Ovary (tissue), 9 donors: ENCODE data around the gene COPS4. TPM values are rescaled to one million over a fixed set of nuclear protein-coding genes. Genes with fewer than 3 reads are reported as not detected.

Source experiments
- DNase-seq, 5 donors: peaks; one replicate each; pipeline ENCODE4 v3.0.0-alpha.2; 2019 to 2020
- H3K27ac ChIP-seq, 2 donors: fragments of 200-600 bp; one replicate each; pipeline versions ENCODE4 v1.5.1 to v1.8.0; 2019 to 2022
- H3K27me3 ChIP-seq: fragments of 200-600 bp; one replicate; pipeline ENCODE4 v1.8.0; 2022
- H3K36me3 ChIP-seq: fragments of 200-600 bp; sonication (generic); one replicate; pipeline ENCODE4 v1.5.1; 2019
- H3K4me1 ChIP-seq: one replicate; pipeline ENCODE4 v1.8.1; 2013; ENCODE audit warnings: mild to moderate bottlenecking, moderate library complexity; ENCODE audit not compliant: insufficient read depth
- H3K4me3 ChIP-seq: fragments of 200-600 bp; sonication (generic); one replicate; pipeline ENCODE4 v1.5.1; 2017
- H3K9me3 ChIP-seq, 2 donors: fragments of 200-600 bp in 1 of 2; sonication (generic) in 1 of 2; one replicate each; pipeline versions ENCODE4 v1.5.1 to v1.8.1; 2013 to 2019; ENCODE audit warnings: mild to moderate bottlenecking in 1 of 2, moderate library complexity in 1 of 2
- EP300 ChIP-seq: sonication (generic); formaldehyde crosslinking; IDR thresholded peaks from one replicate; pipeline ENCODE4 v1.6.1; 2017; ENCODE audit warnings: antibody characterized with exemption
- POLR2A ChIP-seq: fragments of 450-650 bp; IDR thresholded peaks from one replicate; pipeline ENCODE4 v1.6.1; 2017; ENCODE audit warnings: antibody characterized with exemption, mild to moderate bottlenecking, moderate library complexity
- WGBS, 3 donors: extraction: QIAGEN DNeasy Blood & Tissue Kit in 1 of 3; methylation state at CpG; one replicate each; pipeline versions ENCODE4 v1.1.5 to v1.1.7; 2013 to 2017; 5-methylcytosine and 5-hydroxymethylcytosine counted together
- intact Hi-C, 4 donors: fragments of 100-400 bp; cut with DNase I; formaldehyde crosslinking; loops; one replicate each; pipeline versions ENCODE4 v1.11.0 to v1.15.1; 2022 to 2023
- polyA plus RNA-seq, 2 donors: library from polyadenylated mRNA; stranded (reverse); fragments of 200-250 nt in 1 of 2; fragments of 350-450 nt in 1 of 2; fragmentation: Illumina TruSeq in 1 of 2; extraction: RNeasy Lipid Tissue Mini Kit (QIAGEN cat#74804) in 1 of 2; gene quantifications; one replicate each; pipeline ENCODE4 v1.2.3, GENCODE V29; 2013 to 2014
- total RNA-seq, 7 donors: library from RNA; depleted of rRNA in 2 of 7; stranded (reverse); fragments of >200 nt in 2 of 7; fragmentation: NEBNext Ultra II Directional in 3 of 7; extraction: Animal tissue kit (Norgen Biotek cat#: 25700) in 3 of 7; gene quantifications; one replicate each; pipeline versions ENCODE4 v1.1.0 to v1.2.4, GENCODE V29; 2016 to 2023
- TF ChIP-seq, protein P1 (sequence below), 3 donors: fragments of 450-650 bp in 2 of 3; fragments of 200-600 bp in 1 of 3; IDR thresholded peaks; one replicate each; pipeline versions ENCODE4 v1.5.1 to v1.8.0; 2016 to 2022; ENCODE audit warnings: antibody characterized with exemption in 3 of 3, mild to moderate bottlenecking in 1 of 3
- donor health status: DM: no; HTN: no; CAD: no; lungs with moderate emphysema.
- donor health status: DM: no; HTN: no; CAD: no.
- donor health status: Bipolar disorder and iron deficiency.
- donor health status: DM: yes; HTN: yes; CAD: no.
- donor health status: DM: no; HTN: no; CAD: no.
- donor health status: DM: yes; HTN: yes; CAD: no.

The COPS4 gene
- total and polyA plus RNA-seq, 9 donors, result 30.7 to 45.3 (median 34.1) TPM

DNA sequence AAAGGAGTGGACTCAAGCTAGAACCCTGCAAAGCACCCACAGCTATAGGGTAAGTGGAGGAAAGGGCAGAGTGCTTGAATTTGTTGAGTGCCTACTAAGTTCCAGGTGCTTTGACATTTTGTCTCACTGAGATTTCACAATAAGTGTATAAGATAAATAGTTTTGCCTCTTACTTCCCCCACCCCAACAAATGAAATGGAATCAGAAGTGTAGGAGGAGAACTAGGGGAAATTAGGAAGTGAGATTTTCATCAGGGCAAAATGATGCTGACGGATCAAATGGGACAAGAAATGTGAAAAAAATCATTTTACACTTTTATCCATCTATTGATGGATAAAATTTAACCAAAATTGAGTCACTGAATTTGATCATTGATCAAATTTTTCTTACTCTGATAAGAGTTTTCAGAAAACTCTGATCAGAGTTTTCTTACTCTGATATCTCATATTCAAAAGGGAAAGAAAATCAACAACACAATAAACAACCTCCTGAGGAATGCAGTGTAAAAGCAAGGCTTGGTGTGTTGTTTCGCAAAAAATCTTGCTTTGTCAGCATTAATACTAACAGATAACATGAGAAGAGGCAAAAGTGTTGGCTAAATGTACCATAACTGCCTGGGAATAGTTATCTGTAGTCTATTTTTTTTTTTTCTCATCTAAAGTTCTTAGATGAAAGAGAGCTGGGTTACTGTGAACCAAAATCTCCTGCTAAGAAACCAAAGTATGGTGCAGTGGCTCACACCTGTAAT is 54.6 kb downstream of the COPS4 start:
- 59 to 74% (median 65%) methylated on average over 2 of the region's 2 CpGs for WGBS, 3 donors

DNA sequence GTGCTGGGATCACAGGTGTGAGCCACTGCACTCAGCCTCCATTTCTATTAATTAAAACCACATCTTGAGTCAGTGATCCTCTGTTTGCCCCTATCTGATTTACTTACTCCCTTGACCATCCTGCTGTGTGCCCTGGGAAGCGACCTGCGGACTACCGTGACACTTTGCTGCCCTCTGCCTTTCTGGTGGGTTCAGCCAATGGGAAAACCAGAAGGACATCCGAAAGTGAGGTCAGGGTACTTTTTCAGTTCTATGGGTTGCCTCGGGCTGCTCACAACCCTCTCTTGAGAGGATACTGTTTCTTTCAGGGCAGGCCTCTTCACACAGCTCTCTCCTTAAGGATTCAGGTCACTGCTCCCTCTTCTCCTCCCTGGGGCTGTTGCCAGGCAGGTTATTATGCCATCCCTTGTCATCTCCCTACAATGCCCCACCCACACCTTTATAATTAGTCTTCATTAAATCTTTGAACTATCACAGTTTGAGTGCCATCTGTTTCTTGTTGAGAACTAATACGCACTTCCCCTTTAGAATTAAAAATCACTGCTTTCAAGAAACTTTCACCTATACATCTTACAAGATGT is 58.2 kb downstream of the COPS4 start:
- WGBS, 3 donors, result 68 to 71% (median 69%) methylated on average over 6 of the region's 6 CpGs
- Histone ChIP-seq H3K9me3 (no peaks in the 10 kb centered on the region), H3K27me3 (no peaks in the 10 kb centered on the region), H3K4me3 (no peak overlapping the region), H3K36me3 (no peaks in the 10 kb centered on the region), H3K4me1 (no peaks in the 10 kb centered on the region), H3K27ac (no peak overlapping the region)
- DNase-seq, result no peak
- intact Hi-C loops, result no loop called here
- TF ChIP-seq POLR2A, result no peak
- TF ChIP-seq, protein P1, sequence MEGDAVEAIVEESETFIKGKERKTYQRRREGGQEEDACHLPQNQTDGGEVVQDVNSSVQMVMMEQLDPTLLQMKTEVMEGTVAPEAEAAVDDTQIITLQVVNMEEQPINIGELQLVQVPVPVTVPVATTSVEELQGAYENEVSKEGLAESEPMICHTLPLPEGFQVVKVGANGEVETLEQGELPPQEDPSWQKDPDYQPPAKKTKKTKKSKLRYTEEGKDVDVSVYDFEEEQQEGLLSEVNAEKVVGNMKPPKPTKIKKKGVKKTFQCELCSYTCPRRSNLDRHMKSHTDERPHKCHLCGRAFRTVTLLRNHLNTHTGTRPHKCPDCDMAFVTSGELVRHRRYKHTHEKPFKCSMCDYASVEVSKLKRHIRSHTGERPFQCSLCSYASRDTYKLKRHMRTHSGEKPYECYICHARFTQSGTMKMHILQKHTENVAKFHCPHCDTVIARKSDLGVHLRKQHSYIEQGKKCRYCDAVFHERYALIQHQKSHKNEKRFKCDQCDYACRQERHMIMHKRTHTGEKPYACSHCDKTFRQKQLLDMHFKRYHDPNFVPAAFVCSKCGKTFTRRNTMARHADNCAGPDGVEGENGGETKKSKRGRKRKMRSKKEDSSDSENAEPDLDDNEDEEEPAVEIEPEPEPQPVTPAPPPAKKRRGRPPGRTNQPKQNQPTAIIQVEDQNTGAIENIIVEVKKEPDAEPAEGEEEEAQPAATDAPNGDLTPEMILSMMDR (IDR thresholded peaks at IDR 0.05), result no peak
- no peak for TF ChIP-seq EP300

More for the DNA sequence above, 54.6 kb downstream of the COPS4 start:
- DNase-seq, result no peak
- intact Hi-C loops, result loop anchor here in 1 of 4 donors (10.0 kb wide), 1 partner anchor 185 kb away; no protein-coding TSS in a partner anchor
- Histone ChIP-seq H3K9me3 (no peaks in the 10 kb centered on the region), H3K4me1 (no peaks in the 10 kb centered on the region), H3K27ac (no peak overlapping the region), H3K4me3 (no peak overlapping the region), H3K36me3 (no peaks in the 10 kb centered on the region), H3K27me3 (no peaks in the 10 kb centered on the region)
- TF ChIP-seq, protein P1 (IDR thresholded peaks at IDR 0.05), result no peak
- TF ChIP-seq EP300 (no peak), POLR2A (no peak)

DNA sequence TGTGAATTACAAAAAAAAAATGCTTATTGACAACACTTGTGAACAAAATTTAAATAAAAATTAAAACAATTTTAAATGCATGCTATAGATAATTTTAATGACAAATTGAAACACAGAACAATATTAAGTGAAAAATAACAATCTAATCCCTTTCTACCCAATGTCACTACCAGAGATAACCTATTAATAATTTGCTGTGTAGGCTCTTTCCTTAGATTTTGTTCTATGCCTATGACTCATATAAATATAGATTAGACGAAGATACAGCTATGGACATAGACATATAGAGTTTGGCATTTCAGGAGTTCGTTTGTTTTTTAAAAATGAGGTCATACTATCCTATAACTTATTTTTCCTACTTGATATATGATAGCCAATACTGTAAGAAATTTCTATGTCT is 61.4 kb downstream of the COPS4 start:
- Histone ChIP-seq H3K27me3 (no peaks in the 10 kb centered on the region), H3K9me3 (no peaks in the 10 kb centered on the region), H3K4me3 (no peak overlapping the region), H3K27ac (no peak overlapping the region), H3K4me1 (no peaks in the 10 kb centered on the region), H3K36me3 (no peaks in the 10 kb centered on the region)
- DNase-seq, result no peak
- intact Hi-C loops, result no loop called here
- WGBS, 3 donors, result 78 to 91% (median 84%) methylated on average over 2 of the region's 2 CpGs
- TF ChIP-seq, protein P1 (IDR thresholded peaks at IDR 0.05), result no peak
- TF ChIP-seq POLR2A, result no peak
- no peak for TF ChIP-seq EP300

DNA sequence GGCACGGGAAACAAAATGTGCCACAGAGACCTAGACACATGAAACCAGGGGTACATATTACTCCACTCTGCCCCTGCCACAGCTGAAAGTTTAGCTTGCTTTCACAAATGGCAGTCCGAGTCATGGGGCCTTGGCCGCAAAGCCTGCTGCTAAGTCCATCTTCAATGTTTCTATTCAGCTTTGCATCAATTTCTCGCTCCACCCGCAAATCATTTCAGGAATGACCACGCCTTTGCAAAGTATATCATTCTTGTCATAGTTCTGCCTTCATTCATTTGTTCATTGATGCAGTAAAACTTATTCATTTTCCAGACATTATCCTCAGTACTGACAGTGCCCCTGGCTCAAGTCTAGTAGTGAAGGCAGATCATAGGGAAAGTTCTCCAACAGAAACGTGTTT is 70.0 kb downstream of the COPS4 start:
- intact Hi-C loops, result loop anchor here in 1 of 4 donors (5.0 kb wide), 1 partner anchor 1392 kb away; the partner anchor contains the start of gene NKX6-1

More for the DNA sequence above, 70.0 kb downstream of the COPS4 start:
- H3K4me1 ChIP-seq, result no peaks in the 10 kb centered on the region
- DNase-seq, result no peak
- H3K9me3 ChIP-seq, result no peaks in the 10 kb centered on the region
- H3K36me3 ChIP-seq, result no peaks in the 10 kb centered on the region
- 94 to 98% (median 95%) methylated on average over 7 of the region's 7 CpGs for WGBS, 3 donors
- TF ChIP-seq EP300, result no peak
- no peak for TF ChIP-seq POLR2A
- TF ChIP-seq, protein P1 (IDR thresholded peaks at IDR 0.05), result no peak
- no peak overlapping the region for H3K4me3 ChIP-seq
- H3K27me3 ChIP-seq, result no peaks in the 10 kb centered on the region
- no peak overlapping the region for H3K27ac ChIP-seq
